Erythroblast (primary cell): Measurements from ENCODE around the gene DCUN1D2.

Source experiments
- GATA1 ChIP-seq: IDR thresholded peaks from 2 replicates; pipeline ENCODE4 v1.6.1; 2011; ENCODE audit warnings: low read depth, mild to moderate bottlenecking, control low read depth, low read length, moderate library complexity
- POLR2A ChIP-seq: IDR thresholded peaks from 2 replicates; pipeline ENCODE4 v1.6.1; 2011; ENCODE audit warnings: mild to moderate bottlenecking, low read length

- TF ChIP-seq POLR2A: no peak
- no peak for TF ChIP-seq GATA1
Observed at GRCh38 chr13:113426591-113426986, 63.9 kb downstream of the DCUN1D2 start.
